T1000 (cell line): ENCODE results near the gene MON2.

Experiments used
- DNase-seq: peaks from one replicate; lab custom pipeline; 2025; ENCODE audit warnings: mixed read lengths; lab: John Stamatoyannopoulos, UW

The MON2 gene

GRCh38 chr12:62606654-62607053 lies 140.0 kb downstream of the MON2 start:
- DNase-seq = no peak

- DNase-seq = no peak
Measured at GRCh38 chr12:62613081-62613480, 146.5 kb downstream of the MON2 start.

GRCh38 chr12:62618319-62618718 lies 151.7 kb downstream of the MON2 start:
- DNase-seq = no peak

DNA sequence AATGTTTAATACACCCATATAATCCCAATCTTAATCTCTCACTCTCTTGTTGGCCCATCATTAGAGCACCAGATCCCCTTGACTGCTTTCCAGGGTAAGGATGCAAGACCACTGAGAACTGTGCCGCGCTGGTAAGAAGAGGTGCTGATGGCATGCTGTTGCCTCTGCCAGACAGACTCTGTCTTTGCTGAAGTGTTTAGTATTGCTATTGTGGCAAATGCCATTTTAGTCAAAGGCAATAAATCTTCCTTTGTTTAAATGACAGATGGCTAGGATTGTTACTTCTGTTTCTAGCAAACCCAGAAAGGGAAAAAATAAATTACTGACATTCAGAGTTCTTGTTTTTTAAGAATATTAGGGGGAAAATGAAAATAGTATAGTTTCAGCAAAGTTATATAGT lies 152.3 kb downstream of the MON2 start:
- no peak for DNase-seq

- DNase-seq = no peak
Measured at GRCh38 chr12:62621101-62621638, 154.5 kb downstream of the MON2 start.

DNA sequence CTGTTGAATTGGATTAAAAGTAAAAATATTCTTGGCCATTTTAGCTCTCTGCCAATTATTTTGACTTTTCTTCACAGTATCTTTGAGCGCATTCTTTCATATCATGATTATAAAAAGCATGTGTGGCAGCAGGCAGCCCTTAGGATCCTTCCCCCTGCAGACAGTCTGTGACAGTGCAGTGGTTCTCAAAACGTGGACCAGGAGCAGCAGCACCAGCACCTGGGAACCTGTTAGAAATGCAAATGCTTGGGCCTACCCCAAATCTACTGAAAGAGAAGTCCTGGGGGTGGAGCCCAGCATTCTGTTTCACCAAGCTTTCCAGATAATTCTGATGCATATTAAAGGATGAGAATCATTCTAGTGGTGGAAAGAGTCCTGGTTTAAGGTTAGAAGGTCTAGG lies 155.6 kb downstream of the MON2 start:
- no peak for DNase-seq

DNA sequence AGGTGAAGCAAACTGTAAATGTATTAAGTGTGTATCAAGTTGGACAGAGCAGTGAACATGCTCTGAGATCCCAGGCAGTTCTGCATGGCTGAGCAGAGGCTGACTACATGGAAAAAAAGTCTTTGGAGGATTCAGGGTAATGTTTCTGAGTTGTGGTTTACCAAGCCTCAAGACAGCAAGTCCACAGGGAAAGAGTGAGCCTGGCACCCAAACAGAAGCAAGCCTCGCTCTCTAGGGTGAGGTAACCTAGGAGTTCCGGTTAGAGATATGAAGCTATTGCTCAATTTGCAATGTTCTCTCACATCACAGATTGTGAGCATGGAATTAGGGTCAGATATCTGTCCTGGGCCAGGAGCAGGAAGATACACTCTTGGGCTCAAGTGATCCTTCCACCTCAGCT lies 158.6 kb downstream of the MON2 start:
- no peak for DNase-seq

- DNase-seq = no peak
Measured at GRCh38 chr12:62627181-62627580, 160.6 kb downstream of the MON2 start.

DNA sequence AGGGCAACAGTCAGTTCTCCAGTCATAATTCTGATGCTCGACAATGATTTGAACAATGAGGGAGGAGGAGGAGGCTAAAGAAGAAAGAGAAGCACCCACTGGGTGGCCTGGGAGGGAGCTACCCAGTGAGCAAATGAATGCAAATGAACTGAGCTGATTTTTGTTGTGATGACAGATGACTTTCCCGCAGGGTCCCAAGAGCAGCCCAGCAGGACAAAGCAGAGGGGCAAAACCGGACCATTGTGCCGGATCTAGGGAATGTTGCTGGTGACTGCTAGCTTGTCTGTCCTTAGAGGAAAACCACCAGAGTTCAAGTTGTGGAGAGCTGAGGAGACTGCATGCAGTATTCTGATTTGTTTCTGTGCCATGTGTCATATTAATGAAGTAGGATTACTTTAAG lies 162.8 kb downstream of the MON2 start:
- DNase-seq = no peak

GRCh38 chr12:62629971-62630739 lies 163.5 kb downstream of the MON2 start:
- DNase-seq = no peak

- peak; percentile 12 for DNase-seq
Measured at GRCh38 chr12:62631471-62632410, 165.1 kb downstream of the MON2 start.

GRCh38 chr12:62632411-62632918 lies 165.8 kb downstream of the MON2 start:
- DNase-seq = no peak

DNA sequence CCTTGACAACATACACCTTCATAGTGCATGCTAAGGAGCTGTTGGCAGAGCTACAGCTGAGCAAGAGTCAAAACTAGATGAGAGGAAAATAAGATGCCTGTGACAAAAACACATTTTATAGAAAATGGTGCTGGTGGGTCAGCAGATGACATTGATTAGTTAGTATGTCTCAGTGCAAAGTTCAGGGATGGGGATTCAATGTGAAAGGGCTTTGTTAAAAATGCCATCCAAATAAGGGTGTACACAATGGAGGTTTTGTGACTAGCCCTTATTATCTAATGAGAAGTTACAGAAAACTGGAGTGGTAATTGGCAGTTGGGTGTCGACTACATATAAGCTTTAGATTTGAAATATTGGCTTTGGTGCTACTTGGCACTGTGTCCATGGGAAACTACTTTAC lies 169.0 kb downstream of the MON2 start:
- no peak for DNase-seq

DNA sequence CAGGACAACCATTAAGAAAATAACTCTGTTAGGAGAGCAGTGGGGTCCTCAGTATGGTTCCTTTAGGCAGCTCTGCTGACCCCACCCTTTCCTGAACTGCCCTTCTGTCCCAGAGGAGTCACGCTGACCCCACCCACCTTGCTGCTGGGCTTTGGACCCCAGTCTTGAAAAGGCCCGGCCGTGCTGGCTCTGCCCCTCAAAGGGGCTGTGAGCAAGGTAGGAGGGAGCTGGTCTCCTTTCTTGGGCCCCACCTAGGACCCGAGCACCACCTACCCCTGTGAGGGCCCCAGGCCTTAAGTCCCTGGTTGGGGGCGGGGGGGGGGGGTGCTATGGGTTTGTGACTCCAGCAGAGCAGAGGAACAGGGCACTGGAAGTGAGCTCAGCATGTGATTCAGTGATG lies 171.1 kb downstream of the MON2 start:
- DNase-seq = no peak

DNA sequence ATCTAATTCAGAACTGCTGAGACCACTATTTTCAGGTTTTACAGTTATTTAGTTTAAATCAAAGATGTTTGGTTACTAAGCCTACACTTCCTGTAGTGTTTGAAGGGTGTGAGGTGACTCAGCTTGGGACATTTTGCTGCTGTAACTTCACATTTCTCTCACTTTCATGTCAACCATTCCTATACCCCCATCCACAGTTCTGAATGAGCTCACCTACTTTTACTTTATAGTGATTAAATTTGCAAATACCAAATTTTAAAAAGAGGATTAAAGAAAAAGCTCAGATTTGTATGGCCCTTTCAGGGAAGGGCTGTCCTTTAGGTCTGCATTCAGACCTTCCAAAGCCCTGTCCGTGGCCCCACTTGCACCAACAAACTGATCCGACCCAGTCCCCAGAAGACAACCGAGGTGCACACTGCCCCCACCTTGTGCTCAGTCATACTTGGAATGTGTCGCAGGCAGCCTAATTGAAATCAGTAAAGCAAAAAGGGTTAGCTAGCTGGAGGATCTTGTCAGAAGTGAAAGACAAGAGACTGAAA lies 174.4 kb downstream of the MON2 start:
- no peak for DNase-seq

DNA sequence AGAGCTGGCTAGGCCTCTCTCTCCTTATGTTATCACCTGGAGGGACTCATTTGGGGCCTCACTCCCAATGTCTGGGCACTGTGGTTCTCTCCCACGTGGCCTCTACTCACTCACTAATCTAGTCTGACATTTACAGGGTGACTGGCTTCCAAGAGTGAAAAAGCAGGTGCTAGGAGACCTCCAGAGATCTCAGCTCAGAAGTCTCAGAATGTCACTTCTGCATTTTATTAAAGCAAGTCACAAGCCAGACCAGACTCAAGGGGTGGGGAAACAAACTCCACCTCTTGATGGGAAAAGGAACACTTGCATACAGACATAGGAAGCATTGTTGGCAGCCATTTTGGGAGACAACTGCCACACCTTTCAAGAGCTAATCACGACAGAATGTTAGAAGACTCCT lies 175.9 kb downstream of the MON2 start:
- no peak for DNase-seq

DNA sequence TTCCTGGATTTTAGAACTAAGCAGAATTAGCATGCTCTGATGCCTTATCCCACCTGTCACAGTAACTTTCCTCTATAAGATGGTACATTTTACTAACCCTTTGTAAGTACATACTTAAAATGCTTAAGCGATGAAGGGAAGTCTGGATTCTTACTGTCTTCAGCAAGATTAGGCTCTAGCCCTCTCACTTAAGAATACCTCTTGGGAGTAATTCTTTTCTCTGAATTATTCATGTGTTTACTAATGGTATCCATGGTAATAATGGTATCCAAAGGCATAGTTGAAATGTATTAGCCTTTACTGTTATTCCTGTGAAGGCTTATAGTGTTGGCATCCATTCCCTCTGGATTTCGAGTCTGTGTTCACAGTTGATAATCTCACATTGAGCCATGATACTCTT lies 176.9 kb downstream of the MON2 start:
- DNase-seq = no peak

DNA sequence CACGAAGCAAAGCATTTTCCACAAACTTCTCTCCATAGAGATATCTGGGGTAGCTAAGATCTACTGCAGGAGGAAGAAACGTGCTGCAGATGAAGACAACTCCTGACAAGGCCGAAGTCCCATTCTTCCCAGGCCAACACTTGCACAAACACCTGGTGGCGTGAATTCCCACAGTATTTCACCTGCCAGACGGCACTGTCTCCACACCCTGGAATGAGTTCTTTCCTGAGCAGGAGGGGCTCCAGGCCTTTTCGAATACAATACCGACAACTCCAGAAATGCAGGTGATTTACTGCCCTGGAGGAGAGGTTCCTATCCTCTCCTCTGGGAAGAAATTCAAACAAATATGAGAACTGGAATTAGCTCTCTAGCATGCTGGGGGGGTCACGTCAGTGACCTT lies 179.9 kb downstream of the MON2 start:
- DNase-seq = no peak

- DNase-seq = no peak
Measured at GRCh38 chr12:62647586-62647985, 181.0 kb downstream of the MON2 start.

GRCh38 chr12:62649412-62650138 lies 182.9 kb downstream of the MON2 start:
- no peak for DNase-seq
